GM10266 (cell line): ENCODE results near the gene SNX33.

Experiments
- DNase-seq: peaks from one replicate; pipeline ENCODE4 v3.0.0; 2012; ENCODE audit errors: extremely low spot score
- CTCF ChIP-seq: IDR thresholded peaks from 2 replicates; pipeline ENCODE4 v1.5.1; 2012; ENCODE audit warnings: mild to moderate bottlenecking, low read depth; ENCODE audit not compliant: control insufficient read depth, insufficient read depth; ENCODE audit errors: missing control alignments

SNX33 gene

GRCh38 chr15:75644376-75644775 is 3.3 kb upstream of the SNX33 start:
- TF ChIP-seq CTCF = no peak
- no peak for DNase-seq

- no peak for TF ChIP-seq CTCF
- no peak for DNase-seq
Measured at GRCh38 chr15:75646112-75646943, 1.4 kb upstream of the SNX33 start.

DNA sequence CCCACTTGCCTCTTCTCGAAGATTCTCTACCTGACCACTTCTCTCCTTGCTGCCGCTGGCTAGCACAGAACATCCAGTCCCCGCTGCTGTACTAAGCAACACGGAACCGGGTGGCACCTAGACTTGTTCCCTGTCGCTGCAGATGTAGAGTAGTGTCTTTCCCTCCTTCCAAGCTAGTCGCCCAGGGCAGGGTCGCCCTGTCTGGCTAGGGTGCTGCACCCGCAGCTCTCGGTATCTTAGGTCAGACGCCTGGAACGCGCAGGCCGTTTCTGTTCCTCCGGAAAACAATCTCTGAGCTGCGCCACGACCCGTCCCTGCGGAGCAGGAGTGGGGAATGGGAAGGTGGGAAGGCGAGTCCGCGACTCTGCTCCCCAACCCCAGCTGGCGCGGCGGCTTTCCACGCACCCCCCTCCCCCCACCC is 758 bp upstream of the SNX33 start:
- DNase-seq = no peak

DNA sequence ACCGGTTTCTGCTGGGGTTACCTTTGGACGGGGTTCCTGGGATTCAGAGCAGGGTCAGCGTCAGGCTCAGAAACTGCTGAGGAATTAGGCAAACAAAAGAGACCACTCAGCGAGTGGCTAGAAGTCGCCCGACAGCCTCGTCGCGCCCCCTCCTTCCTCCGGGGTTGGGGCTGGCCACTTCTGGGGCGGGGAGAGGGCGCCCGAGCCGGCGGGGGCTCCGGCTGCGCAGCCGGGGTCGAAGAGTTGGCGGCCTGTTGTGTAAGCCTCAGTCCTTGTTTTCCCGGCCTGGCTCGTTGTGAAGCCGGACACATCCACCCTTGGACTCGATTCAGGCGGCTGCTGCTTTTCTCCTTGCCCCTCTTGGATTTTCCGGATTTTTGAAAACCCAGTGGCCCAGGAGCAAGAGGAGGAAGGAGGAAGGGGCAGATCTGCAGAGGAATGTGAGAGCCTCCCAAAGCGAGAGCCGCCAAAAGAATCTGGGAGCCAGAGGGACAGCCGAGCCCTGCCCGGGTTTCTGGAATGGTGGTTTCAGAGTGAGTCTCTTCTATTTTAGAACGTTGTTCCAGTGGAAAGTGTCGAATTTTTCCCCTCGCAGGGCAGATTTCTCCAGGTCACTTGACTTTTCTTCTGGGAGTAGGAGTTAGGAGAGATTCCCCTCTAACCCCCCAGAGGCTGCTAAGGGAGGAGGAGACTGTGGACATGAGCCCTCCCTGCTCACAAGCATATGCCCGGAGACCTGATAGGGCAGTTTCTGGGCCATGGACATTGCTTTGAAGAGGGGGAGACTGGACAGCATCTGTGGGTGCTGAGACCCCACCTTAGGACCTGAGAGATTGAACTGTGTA is 666 bp downstream of the SNX33 start:
- DNase-seq = no peak
- TF ChIP-seq CTCF = peak; percentile 8

More for the DNA sequence above, 758 bp upstream of the SNX33 start:
- no peak for TF ChIP-seq CTCF

DNA sequence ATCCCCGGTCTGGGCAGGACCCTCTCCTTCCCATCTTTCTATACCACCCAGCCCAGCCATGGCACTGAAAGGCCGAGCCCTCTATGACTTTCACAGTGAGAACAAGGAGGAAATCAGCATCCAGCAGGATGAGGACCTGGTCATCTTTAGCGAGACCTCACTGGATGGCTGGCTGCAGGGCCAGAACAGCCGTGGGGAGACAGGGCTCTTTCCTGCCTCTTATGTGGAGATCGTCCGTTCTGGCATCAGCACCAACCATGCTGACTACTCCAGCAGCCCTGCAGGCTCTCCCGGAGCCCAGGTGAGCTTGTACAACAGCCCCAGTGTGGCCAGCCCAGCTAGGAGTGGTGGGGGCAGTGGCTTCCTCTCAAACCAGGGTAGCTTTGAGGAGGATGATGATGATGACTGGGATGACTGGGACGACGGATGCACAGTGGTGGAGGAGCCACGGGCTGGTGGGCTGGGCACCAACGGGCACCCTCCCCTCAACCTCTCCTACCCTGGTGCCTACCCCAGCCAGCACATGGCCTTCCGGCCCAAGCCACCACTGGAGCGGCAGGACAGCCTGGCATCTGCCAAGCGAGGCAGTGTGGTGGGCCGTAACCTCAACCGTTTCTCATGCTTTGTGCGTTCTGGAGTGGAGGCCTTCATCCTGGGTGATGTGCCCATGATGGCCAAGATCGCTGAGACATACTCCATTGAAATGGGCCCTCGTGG is 1.5 kb downstream of the SNX33 start:
- no peak for TF ChIP-seq CTCF

GRCh38 chr15:75649848-75650247 is 2.1 kb downstream of the SNX33 start:
- no peak for TF ChIP-seq CTCF
- no peak for DNase-seq

More for the DNA sequence above, 1.5 kb downstream of the SNX33 start:
- no peak for DNase-seq
